PFSK-1 (cell line): Measurements from ENCODE around the gene PCDH19.

Experiments
- POLR2AphosphoS5 ChIP-seq: IDR thresholded peaks from 2 replicates; pipeline ENCODE4 v1.6.1; 2012; ENCODE audit warnings: low read depth, mild to moderate bottlenecking, control low read depth, low read length, moderate library complexity
- REST ChIP-seq, 2 experiments: IDR thresholded peaks; 2 replicates each; pipeline versions ENCODE4 v1.6.1 to v1.8.0; 2011 to 2012; ENCODE audit warnings: low read depth in 2 of 2, low read length in 2 of 2, control low read depth in 1 of 2, inconsistent platforms in 1 of 2, mild to moderate bottlenecking in 1 of 2, moderate library complexity in 1 of 2; ENCODE audit not compliant: insufficient read depth in 1 of 2

GRCh38 chrX:100277231-100277630 lies 132.8 kb downstream of the PCDH19 start:
- TF ChIP-seq POLR2AphosphoS5 (no peak), REST (IDR thresholded peaks at IDR 0.05; ENCODE audit: insufficient read depth in 1 of 2, low read depth in 2 of 2, low read length in 2 of 2) (no peak)
